Neural cell (in vitro differentiated cells): ENCODE results near the gene PSPH. TPM values are rescaled to one million over a fixed set of nuclear protein-coding genes. Genes with fewer than 3 reads are reported as not detected.
"Not testable (repeated sequence)": the region's sequence is repeated elsewhere in the genome, so short reads cannot be mapped to it uniquely, and the experiment has no call there.

Experiments used
- H2AFZ ChIP-seq: fragments of 200-600, 300-800 bp; sonication (generic), shearing (Covaris generic); 2 replicates; pipeline ENCODE4 v1.6.0; 2014; ENCODE audit warnings: low read depth, mild to moderate bottlenecking, antibody characterized with exemption, low read length, moderate library complexity
- H3F3A ChIP-seq: fragments of 200-600 bp; shearing (Covaris generic); 2 replicates; pipeline ENCODE4 v1.6.1; 2016; ENCODE audit warnings: mild to moderate bottlenecking, moderate library complexity, mixed read lengths, antibody characterized with exemption, low read length; ENCODE audit not compliant: insufficient read depth, poor library complexity, severe bottlenecking
- H3K27ac ChIP-seq: fragments of 200-600, 300-800 bp; sonication (generic), shearing (Covaris generic); 2 replicates; pipeline ENCODE4 v1.5.1; 2014; ENCODE audit warnings: mild to moderate bottlenecking, low read length, moderate library complexity
- H3K27me3 ChIP-seq: fragments of 300-800, 200-600 bp; sonication (generic), shearing (Covaris generic); 2 replicates; pipeline ENCODE4 v1.6.0; 2014; ENCODE audit warnings: mild to moderate bottlenecking, low read depth, low read length, moderate library complexity; ENCODE audit not compliant: insufficient read depth
- H3K36me3 ChIP-seq: fragments of 300-800, 200-600 bp; sonication (generic), shearing (Covaris generic); 2 replicates; pipeline ENCODE4 v1.5.1; 2014; ENCODE audit warnings: mild to moderate bottlenecking, antibody characterized with exemption, low read length, moderate library complexity; ENCODE audit not compliant: insufficient read depth
- H3K4me2 ChIP-seq: fragments of 300-800, 200-600 bp; sonication (generic), shearing (Covaris generic); 2 replicates; pipeline ENCODE4 v1.6.0; 2014; ENCODE audit warnings: mild to moderate bottlenecking, low read length
- H3K4me3 ChIP-seq: fragments of 300-800, 200-600 bp; sonication (generic), shearing (Covaris generic); 2 replicates; pipeline ENCODE4 v1.5.1; 2014; ENCODE audit warnings: mild to moderate bottlenecking, low read length, moderate library complexity
- H3K79me2 ChIP-seq: fragments of 200-600 bp; shearing (Covaris generic); replicated peaks from 2 replicates; pipeline ENCODE4 v1.6.0; 2014; ENCODE audit warnings: mild to moderate bottlenecking, low read length, moderate library complexity; ENCODE audit not compliant: insufficient read depth
- H3K9ac ChIP-seq: fragments of 300-800, 200-600 bp; sonication (generic), shearing (Covaris generic); 2 replicates; pipeline ENCODE4 v1.6.1; 2016; ENCODE audit warnings: mild to moderate bottlenecking, low read length, mixed read lengths
- H3K9me2 ChIP-seq: fragments of 200-600 bp; shearing (Covaris generic); 2 replicates; pipeline ENCODE4 v1.6.1; 2016; ENCODE audit warnings: mild to moderate bottlenecking, low read length, mixed read lengths; ENCODE audit not compliant: insufficient read depth
- H3K9me3 ChIP-seq: fragments of 200-600, 300-800 bp; sonication (generic), shearing (Covaris generic); 2 replicates; pipeline ENCODE4 v1.6.1; 2016; ENCODE audit warnings: mild to moderate bottlenecking, mixed run types, low read length, moderate library complexity, mixed read lengths
- H4K20me1 ChIP-seq: fragments of 200-600 bp; shearing (Covaris generic); 2 replicates; pipeline ENCODE4 v1.6.1; 2016; ENCODE audit warnings: mild to moderate bottlenecking, mixed run types; ENCODE audit not compliant: insufficient read depth
- EP300 ChIP-seq: fragments of 450-650 bp; conservative IDR thresholded peaks from 2 replicates; pipeline ENCODE4 v1.6.1; 2014; ENCODE audit warnings: antibody characterized with exemption, mild to moderate bottlenecking, moderate library complexity; ENCODE audit not compliant: poor library complexity, severe bottlenecking
- EZH2 ChIP-seq: fragments of 200-600, 300-800 bp; shearing (Covaris generic), sonication (generic); IDR thresholded peaks from 2 replicates; pipeline ENCODE4 v1.6.1; 2014; ENCODE audit warnings: antibody characterized with exemption, low read length, borderline replicate concordance, mild to moderate bottlenecking; ENCODE audit not compliant: insufficient read depth, poor library complexity, severe bottlenecking
- MXI1 ChIP-seq: fragments of 450-650 bp; conservative IDR thresholded peaks from 2 replicates; pipeline ENCODE4 v1.6.1; 2014; ENCODE audit warnings: antibody characterized with exemption, mild to moderate bottlenecking; ENCODE audit not compliant: poor library complexity, severe bottlenecking
- POLR2AphosphoS5 ChIP-seq: IDR thresholded peaks from 2 replicates; pipeline ENCODE4 v1.6.1; 2012
- RAD21 ChIP-seq: fragments of 450-650 bp; conservative IDR thresholded peaks from 2 replicates; pipeline ENCODE4 v1.6.1; 2014; ENCODE audit warnings: antibody characterized with exemption, mild to moderate bottlenecking, moderate library complexity
- SMC3 ChIP-seq: fragments of 450-650 bp; conservative IDR thresholded peaks from 2 replicates; pipeline ENCODE4 v1.6.1; 2014; ENCODE audit warnings: antibody characterized with exemption, mild to moderate bottlenecking, moderate library complexity; ENCODE audit not compliant: poor library complexity
- TAF1 ChIP-seq: IDR thresholded peaks from 2 replicates; pipeline ENCODE4 v1.6.1; 2012; ENCODE audit warnings: low read depth
- polyA plus RNA-seq: library from polyadenylated mRNA; depleted of rRNA; stranded (reverse); fragments of >200 nt; gene quantifications from 2 replicates; pipeline ENCODE4 v1.2.3, GENCODE V29; 2014
- TF ChIP-seq, protein P1 (sequence below): fragments of 450-650 bp; IDR thresholded peaks from 2 replicates; pipeline ENCODE4 v1.5.1; 2014; ENCODE audit warnings: antibody characterized with exemption, mild to moderate bottlenecking, moderate library complexity; ENCODE audit not compliant: poor library complexity, severe bottlenecking
- TF ChIP-seq, protein P2 (sequence below): IDR thresholded peaks from 2 replicates; pipeline ENCODE4 v1.6.1; 2012; ENCODE audit warnings: borderline replicate concordance

Gene PSPH
- polyA plus RNA-seq, 1 donor from 2014 or later: 24.0 TPM

DNA sequence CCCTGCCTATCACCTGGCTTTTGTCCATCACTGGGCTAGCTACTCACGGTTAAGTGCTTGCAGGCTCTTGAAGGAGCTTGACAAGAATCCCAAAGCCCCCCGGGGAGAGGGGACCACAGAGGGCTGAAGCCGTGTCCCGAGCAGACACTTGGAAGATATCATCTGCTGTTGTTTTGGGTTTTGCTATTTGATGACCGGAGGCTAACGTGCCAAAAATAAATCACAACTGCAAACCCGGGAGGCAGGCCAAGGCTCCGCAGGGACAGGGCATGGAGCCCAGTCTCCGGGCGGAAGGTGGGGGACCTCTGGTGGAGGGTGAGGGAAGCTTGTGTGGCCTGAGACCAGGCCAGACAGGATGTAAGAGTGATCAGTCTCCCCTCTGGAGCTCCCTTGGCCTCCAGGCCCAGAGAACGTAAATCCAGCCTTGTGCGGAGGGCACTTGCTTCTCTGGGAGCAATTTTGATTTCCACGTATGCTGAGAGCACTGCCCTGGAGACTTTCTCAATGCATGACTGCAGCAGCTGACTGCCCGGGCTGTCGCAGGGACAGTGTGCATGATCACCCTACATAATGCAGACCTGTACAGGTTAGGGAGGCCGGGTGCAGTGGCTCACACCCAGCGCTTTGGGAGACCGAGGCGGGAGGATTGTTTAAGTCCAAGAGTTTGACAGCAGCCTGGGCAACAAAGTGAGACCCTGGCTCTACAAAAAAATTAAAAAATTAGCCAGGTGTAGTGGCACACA lies 41.7 kb upstream of the PSPH start, which contains the start of gene PHKG1:
Gene PHKG1, minus strand, starts transcription at position 164 of the 743 bp plus-strand sequence. CDS start 4,011 bp downstream, outside the sequence.
- no peaks in the 10 kb centered on the region for H3K9me3 ChIP-seq
- H3K36me3 ChIP-seq: no peaks in the 10 kb centered on the region
- H3K9me2 ChIP-seq: no peaks in the 10 kb centered on the region
- no peak within 1 kb of the TSS for H3K4me2 ChIP-seq
- H3K27ac ChIP-seq: no peak within 1 kb of the TSS
- no peak within 1 kb of the TSS for H3K9ac ChIP-seq
- H4K20me1 ChIP-seq: no peaks in the 10 kb centered on the region
- TF ChIP-seq RAD21 (no peak), MXI1 (no peak), EZH2 (no peak), TAF1 (no peak), SMC3 (no peak), EP300 (no peak), POLR2AphosphoS5 (no peak)
- TF ChIP-seq, protein P1, sequence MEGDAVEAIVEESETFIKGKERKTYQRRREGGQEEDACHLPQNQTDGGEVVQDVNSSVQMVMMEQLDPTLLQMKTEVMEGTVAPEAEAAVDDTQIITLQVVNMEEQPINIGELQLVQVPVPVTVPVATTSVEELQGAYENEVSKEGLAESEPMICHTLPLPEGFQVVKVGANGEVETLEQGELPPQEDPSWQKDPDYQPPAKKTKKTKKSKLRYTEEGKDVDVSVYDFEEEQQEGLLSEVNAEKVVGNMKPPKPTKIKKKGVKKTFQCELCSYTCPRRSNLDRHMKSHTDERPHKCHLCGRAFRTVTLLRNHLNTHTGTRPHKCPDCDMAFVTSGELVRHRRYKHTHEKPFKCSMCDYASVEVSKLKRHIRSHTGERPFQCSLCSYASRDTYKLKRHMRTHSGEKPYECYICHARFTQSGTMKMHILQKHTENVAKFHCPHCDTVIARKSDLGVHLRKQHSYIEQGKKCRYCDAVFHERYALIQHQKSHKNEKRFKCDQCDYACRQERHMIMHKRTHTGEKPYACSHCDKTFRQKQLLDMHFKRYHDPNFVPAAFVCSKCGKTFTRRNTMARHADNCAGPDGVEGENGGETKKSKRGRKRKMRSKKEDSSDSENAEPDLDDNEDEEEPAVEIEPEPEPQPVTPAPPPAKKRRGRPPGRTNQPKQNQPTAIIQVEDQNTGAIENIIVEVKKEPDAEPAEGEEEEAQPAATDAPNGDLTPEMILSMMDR: no peak
- TF ChIP-seq, protein P2, sequence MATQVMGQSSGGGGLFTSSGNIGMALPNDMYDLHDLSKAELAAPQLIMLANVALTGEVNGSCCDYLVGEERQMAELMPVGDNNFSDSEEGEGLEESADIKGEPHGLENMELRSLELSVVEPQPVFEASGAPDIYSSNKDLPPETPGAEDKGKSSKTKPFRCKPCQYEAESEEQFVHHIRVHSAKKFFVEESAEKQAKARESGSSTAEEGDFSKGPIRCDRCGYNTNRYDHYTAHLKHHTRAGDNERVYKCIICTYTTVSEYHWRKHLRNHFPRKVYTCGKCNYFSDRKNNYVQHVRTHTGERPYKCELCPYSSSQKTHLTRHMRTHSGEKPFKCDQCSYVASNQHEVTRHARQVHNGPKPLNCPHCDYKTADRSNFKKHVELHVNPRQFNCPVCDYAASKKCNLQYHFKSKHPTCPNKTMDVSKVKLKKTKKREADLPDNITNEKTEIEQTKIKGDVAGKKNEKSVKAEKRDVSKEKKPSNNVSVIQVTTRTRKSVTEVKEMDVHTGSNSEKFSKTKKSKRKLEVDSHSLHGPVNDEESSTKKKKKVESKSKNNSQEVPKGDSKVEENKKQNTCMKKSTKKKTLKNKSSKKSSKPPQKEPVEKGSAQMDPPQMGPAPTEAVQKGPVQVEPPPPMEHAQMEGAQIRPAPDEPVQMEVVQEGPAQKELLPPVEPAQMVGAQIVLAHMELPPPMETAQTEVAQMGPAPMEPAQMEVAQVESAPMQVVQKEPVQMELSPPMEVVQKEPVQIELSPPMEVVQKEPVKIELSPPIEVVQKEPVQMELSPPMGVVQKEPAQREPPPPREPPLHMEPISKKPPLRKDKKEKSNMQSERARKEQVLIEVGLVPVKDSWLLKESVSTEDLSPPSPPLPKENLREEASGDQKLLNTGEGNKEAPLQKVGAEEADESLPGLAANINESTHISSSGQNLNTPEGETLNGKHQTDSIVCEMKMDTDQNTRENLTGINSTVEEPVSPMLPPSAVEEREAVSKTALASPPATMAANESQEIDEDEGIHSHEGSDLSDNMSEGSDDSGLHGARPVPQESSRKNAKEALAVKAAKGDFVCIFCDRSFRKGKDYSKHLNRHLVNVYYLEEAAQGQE: no peak
- H3K79me2 ChIP-seq: no peaks in the 10 kb centered on the region
- H3K27me3 ChIP-seq: no peaks in the 10 kb centered on the region
- no peak within 1 kb of the TSS for H2AFZ ChIP-seq
- H3K4me3 ChIP-seq: no peak within 1 kb of the TSS
- H3F3A ChIP-seq: no peaks in the 10 kb centered on the region

- not testable (repeated sequence) for H3K4me3 ChIP-seq, H3K9me3 ChIP-seq, H3K9ac ChIP-seq, H3K27ac ChIP-seq, H4K20me1 ChIP-seq, H3K4me2 ChIP-seq, H3K9me2 ChIP-seq, H2AFZ ChIP-seq, H3K27me3 ChIP-seq, H3F3A ChIP-seq, H3K79me2 ChIP-seq, H3K36me3 ChIP-seq
These were observed 41.1 kb upstream of the PSPH start for GRCh38 chr7:56092388-56092787.
